Peyer's patch (tissue), 4 donors: ENCODE measurements around the gene KRT32. TPM values are rescaled to one million over a fixed set of nuclear protein-coding genes. Genes with fewer than 3 reads are reported as not detected.

Source experiments
- DNase-seq, 3 donors: peaks; one replicate each; pipeline ENCODE4 v3.0.0-alpha.2; 2017 to 2019
- H3K27ac ChIP-seq, 4 donors: fragments of 200-600 bp; sonication (generic); one replicate each; pipeline ENCODE4 v1.5.1; 2016 to 2019
- H3K27me3 ChIP-seq, 2 donors: fragments of 200-600 bp; sonication (generic); one replicate each; pipeline ENCODE4 v1.5.1; 2019
- H3K36me3 ChIP-seq, 3 donors: fragments of 200-600 bp; sonication (generic); one replicate each; pipeline ENCODE4 v1.5.1; 2016 to 2019
- H3K4me1 ChIP-seq, 4 donors: fragments of 200-600 bp; sonication (generic); one replicate each; pipeline ENCODE4 v1.5.1; 2016 to 2019
- H3K4me3 ChIP-seq, 4 donors: fragments of 200-600 bp; sonication (generic); 1 replicate in 3 of 4; 2 replicates in 1 of 4; pipeline ENCODE4 v1.5.1; 2016 to 2019; ENCODE audit warnings: mild to moderate bottlenecking in 1 of 4
- H3K9me3 ChIP-seq, 4 donors: fragments of 200-600 bp; sonication (generic); one replicate each; pipeline ENCODE4 v1.5.1; 2016 to 2019; ENCODE audit warnings: mild to moderate bottlenecking in 1 of 4
- CTCF ChIP-seq, 6 experiments: fragments of 450-650 bp in 4 of 6; fragments of 200-600 bp in 2 of 6; sonication (generic) in 1 of 6; IDR thresholded peaks; one replicate each; pipeline ENCODE4 v1.5.1; 2017 to 2019; ENCODE audit warnings: antibody characterized with exemption in 6 of 6, mild to moderate bottlenecking in 3 of 6, moderate library complexity in 1 of 6
- POLR2A ChIP-seq, 2 donors: fragments of 450-650 bp; IDR thresholded peaks; one replicate each; pipeline ENCODE4 v1.5.1; 2017; ENCODE audit warnings: antibody characterized with exemption in 2 of 2, mild to moderate bottlenecking in 2 of 2, moderate library complexity in 2 of 2
- total RNA-seq, 4 donors: library from RNA; depleted of rRNA; stranded (reverse); fragments of >200 nt; gene quantifications; one replicate each; pipeline ENCODE4 v1.1.0, GENCODE V29; 2016

The KRT32 gene
- total RNA-seq, 4 donors from 2014 or later: not detected

DNA sequence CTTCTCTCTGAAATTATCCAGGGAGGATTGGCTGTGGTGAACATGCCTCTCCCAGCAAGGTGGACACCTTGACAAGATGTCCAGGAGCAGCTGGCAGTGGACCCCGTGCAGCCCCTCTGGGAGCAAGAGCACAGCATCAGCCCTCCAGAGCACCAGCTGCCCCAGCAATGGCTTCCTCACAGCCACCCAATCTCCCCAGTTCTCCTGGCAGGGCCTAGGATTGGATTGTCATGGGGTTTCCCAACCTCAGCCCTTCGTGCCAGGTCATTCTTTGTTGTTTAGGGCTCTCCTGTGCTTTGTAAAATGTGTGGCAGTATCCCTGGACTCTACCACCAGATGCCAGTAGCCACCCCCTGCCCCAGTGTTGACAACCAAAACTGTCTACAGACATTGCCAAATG, 24.3 kb upstream of the KRT32 start:
- TF ChIP-seq POLR2A (IDR thresholded peaks at IDR 0.05) (no peak), CTCF (IDR thresholded peaks at IDR 0.05) (no peak)
- DNase-seq: no peak
- H3K27ac ChIP-seq: no peak overlapping the region
- H3K4me3 ChIP-seq: no peak overlapping the region
- no peaks in the 10 kb centered on the region for H3K27me3 ChIP-seq
- no peaks in the 10 kb centered on the region for H3K9me3 ChIP-seq
- H3K4me1 ChIP-seq: peaks cover 0 to 6% (median 0%) of the 10 kb centered on the region in 4 donors
- H3K36me3 ChIP-seq: no peaks in the 10 kb centered on the region

DNA sequence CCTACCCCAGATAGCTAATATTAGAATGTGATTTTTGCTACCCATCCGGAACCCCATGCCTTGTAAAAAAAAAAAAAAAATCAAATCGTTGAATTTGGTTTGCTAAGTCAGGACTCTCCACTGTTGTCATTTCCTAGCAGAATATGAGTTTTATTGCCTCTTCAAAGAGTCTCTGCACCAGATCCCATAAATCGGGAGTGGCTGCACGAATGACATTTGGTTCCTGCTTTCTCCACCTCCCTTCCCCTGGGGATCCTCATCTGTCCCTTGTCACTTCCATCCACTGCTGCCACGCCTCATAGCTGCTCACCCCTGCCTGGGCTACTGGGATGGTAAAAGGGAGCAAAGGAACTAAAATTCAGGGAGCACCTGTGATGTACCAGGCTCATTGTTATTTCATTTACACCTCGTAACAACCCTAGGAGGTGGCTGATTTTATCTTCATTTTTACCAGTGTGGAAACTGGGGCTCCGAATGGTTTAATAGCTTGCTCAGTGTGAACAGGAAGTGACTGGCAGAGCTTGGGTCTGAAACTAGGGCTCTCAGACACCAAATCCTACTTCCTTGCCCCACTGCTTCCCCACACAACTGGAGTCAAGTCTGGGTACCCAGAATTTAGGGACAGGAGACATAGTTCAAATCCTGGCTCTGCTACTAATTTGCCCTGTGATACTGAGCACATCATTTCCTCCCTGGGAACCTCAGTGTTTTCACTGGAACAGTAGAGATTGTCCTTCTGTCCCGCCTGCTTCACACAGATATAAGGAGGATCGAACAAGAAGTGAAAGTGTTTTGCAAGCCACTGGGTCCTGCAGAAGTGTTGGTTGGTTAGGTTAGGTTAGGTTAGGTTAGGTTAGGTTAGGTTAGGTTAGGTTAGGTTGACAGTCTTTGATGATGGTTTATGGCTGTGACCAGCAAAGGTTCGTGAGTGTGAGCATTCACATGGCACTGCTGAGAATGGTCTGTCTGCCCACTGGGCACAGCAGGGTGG, 23.1 kb upstream of the KRT32 start:
- H3K36me3 ChIP-seq: no peaks in the 10 kb centered on the region
- TF ChIP-seq POLR2A (IDR thresholded peaks at IDR 0.05) (no peak), CTCF (IDR thresholded peaks at IDR 0.05) (no peak)
- no peaks in the 10 kb centered on the region for H3K27me3 ChIP-seq
- H3K9me3 ChIP-seq: no peaks in the 10 kb centered on the region
- no peak overlapping the region for H3K4me3 ChIP-seq
- H3K27ac ChIP-seq: no peak overlapping the region
- peak in 1 of 3 donors; percentile 9 for DNase-seq
- H3K4me1 ChIP-seq: peaks cover 0 to 6% (median 0%) of the 10 kb centered on the region in 4 donors

DNA sequence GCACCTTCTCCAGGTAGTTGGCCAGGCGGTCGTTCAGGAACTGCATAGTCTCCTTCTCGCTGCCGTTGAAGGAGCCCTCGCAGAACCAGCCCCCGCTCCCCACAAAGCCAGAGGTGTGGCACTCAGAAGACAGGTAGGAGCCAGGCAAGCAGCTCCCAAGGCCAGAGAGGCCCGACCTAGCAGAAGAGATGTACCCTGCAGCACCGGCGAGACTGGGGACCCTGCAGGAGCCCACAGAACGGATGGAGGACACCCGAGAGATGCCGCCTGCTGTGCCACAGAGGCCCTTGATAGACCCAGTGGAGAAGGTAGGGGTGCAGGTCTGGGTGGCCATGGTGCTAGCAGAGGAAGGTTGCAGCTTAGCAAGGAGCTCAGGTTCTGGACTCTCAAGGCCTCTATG, 22.3 kb upstream of the KRT32 start, which contains the start of gene KRT36:
Gene KRT36 (minus strand): TSS at position 380 of the 400 bp plus-strand sequence. CDS start 46 bp downstream, at position 334.
- peaks cover 0 to 6% (median 0%) of the 10 kb centered on the region in 4 donors for H3K4me1 ChIP-seq
- no peaks in the 10 kb centered on the region for H3K27me3 ChIP-seq
- H3K9me3 ChIP-seq: no peaks in the 10 kb centered on the region
- no peak within 1 kb of the TSS for H3K4me3 ChIP-seq
- H3K36me3 ChIP-seq: no peaks in the 10 kb centered on the region
- TF ChIP-seq CTCF (IDR thresholded peaks at IDR 0.05) (no peak), POLR2A (IDR thresholded peaks at IDR 0.05) (no peak)
- no peak within 1 kb of the TSS for H3K27ac ChIP-seq
- DNase-seq: peak in 1 of 3 donors; percentile 31

- TF ChIP-seq POLR2A (IDR thresholded peaks at IDR 0.05): no peak
- TF ChIP-seq CTCF (IDR thresholded peaks at IDR 0.05): peak in 4 of 6 experiments; percentile 41 to 70 (median 58)
- no peaks in the 10 kb centered on the region for H3K4me1 ChIP-seq
- no peaks in the 10 kb centered on the region for H3K9me3 ChIP-seq
- no peaks in the 10 kb centered on the region for H3K36me3 ChIP-seq
- no peak overlapping the region for H3K4me3 ChIP-seq
- H3K27ac ChIP-seq: no peak overlapping the region
- H3K27me3 ChIP-seq: no peaks in the 10 kb centered on the region
- peak in 2 of 3 donors; percentile 80 to 83 for DNase-seq
These were observed 19.8 kb upstream of the KRT32 start for GRCh38 chr17:41486809-41487530.

- Histone ChIP-seq H3K4me3 (no peak overlapping the region), H3K4me1 (no peaks in the 10 kb centered on the region), H3K9me3 (no peaks in the 10 kb centered on the region), H3K27me3 (no peaks in the 10 kb centered on the region), H3K36me3 (no peaks in the 10 kb centered on the region), H3K27ac (no peak overlapping the region)
- no peak for TF ChIP-seq POLR2A (IDR thresholded peaks at IDR 0.05)
- TF ChIP-seq CTCF (IDR thresholded peaks at IDR 0.05): no peak
- DNase-seq: peak in 1 of 3 donors; percentile 37
These were observed 19.1 kb upstream of the KRT32 start for GRCh38 chr17:41486316-41486715.
